ENCODE results near the gene CTTNBP2NL. TPM values are rescaled to one million over a fixed set of nuclear protein-coding genes. Genes with fewer than 3 reads are reported as not detected.

CTTNBP2NL gene
- total RNA-seq, 4 donors from 2014 or later: 23.0 to 58.3 (median 31.5) TPM

DNA sequence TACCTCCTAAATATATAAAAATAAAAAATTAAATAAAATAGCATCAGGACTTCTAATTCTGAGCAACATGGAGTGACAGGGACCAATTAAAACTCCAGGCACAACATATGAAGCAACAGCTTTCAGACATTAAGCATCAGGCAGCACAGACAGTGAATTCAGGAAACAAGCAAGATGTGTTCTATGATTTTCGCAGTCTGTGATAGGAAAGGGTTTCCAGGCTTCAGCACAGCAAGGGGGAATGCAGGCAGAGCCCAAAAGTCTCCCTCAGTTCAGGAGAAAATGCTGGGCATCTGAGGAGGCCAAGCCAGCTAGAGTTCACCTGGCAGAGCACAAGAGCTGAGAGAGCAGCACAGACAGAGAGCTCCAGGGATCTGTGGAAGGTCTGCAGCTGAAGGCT, 22.2 kb upstream of the CTTNBP2NL start:
- no peak for ATAC-seq (ENCODE audit: low FRiP score)
- no peak for DNase-seq (ENCODE audit: low spot score)

DNA sequence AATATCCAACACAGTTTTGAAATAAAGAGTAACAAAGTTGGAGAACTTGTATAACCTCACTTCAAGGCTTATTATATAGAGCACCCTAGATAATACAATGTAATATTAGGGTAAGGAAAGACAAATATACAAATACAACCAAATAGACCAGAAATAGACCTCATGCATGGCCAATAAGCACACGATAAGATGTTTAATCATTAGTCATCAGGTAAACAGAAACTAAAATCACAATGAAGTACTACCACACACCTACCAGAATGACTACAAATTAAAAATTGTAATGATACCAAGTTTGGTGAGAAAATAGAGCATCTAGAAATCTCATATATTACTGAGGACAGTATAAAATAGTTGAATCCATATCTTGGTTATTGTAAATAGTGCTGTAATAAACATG, 20.3 kb upstream of the CTTNBP2NL start:
- DNase-seq (ENCODE audit: low spot score) (no peak), ATAC-seq (ENCODE audit: low FRiP score) (no peak)
- no peak for TF ChIP-seq CTCF (IDR thresholded peaks at IDR 0.05)

More for the DNA sequence above, 22.2 kb upstream of the CTTNBP2NL start:
- no peak for TF ChIP-seq CTCF (IDR thresholded peaks at IDR 0.05)

GRCh38 chr1:112380356-112380755, 15.7 kb upstream of the CTTNBP2NL start:
- ATAC-seq (ENCODE audit: low FRiP score): no peak
- DNase-seq (ENCODE audit: low spot score): no peak
- no peak for TF ChIP-seq CTCF (IDR thresholded peaks at IDR 0.05)

GRCh38 chr1:112381324-112382076, 14.5 kb upstream of the CTTNBP2NL start:
- no peak for ATAC-seq (ENCODE audit: low FRiP score)
- no peak for TF ChIP-seq CTCF (IDR thresholded peaks at IDR 0.05)
- no peak for DNase-seq (ENCODE audit: low spot score)

DNA sequence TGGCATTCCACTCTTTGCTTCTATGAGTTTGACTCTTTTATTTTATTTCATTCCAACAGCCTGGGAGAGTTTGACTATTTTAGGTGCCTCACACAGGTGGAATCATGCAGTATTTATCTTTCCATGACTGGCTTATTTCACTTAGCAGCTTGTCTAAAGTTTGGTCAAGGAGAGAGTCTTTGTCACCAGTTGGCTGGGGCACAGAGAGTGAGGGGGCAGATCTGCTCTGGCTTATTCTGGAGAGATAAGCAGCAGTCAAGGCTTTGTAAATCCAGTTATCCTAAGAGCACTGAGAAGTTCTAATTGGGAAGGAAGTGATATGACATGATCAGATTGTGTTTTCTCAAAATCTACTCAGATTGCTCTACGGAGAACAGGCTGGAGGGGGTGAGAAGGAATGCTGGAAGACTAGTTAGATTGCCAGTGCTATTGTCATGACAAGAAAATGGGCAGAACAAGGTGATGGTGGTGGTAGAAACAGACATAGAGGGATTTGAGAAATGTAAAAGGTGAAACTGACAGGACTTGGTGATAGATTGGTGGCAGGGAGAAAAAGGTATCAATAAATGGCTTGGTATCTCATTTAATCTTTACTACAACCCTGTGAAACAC, 12.1 kb upstream of the CTTNBP2NL start:
- DNase-seq (ENCODE audit: low spot score) (no peak), ATAC-seq (ENCODE audit: low FRiP score) (no peak)
- no peak for TF ChIP-seq CTCF (IDR thresholded peaks at IDR 0.05)

GRCh38 chr1:112386024-112386723, 9.8 kb upstream of the CTTNBP2NL start:
- DNase-seq (ENCODE audit: low spot score) (no peak), ATAC-seq (ENCODE audit: low FRiP score) (no peak)
- no peak for TF ChIP-seq CTCF (IDR thresholded peaks at IDR 0.05)
